Mammary epithelial cell (primary cell): ENCODE data around the gene BRWD1.

ENCODE experiments used
- EZH2 ChIP-seq: IDR thresholded peaks from 2 replicates; pipeline ENCODE4 v1.6.1; 2012; ENCODE audit warnings: low read length, inconsistent platforms, borderline replicate concordance
- TF ChIP-seq, protein P1 (sequence below), 2 donors: IDR thresholded peaks in 1 of 2; conservative IDR thresholded peaks in 1 of 2; 2 replicates each; pipeline ENCODE4 v1.5.1; 2011 to 2012; ENCODE audit warnings: inconsistent platforms in 2 of 2, low read length in 2 of 2, mild to moderate bottlenecking in 2 of 2, control low read depth in 1 of 2, low read depth in 1 of 2; ENCODE audit not compliant: insufficient read depth in 1 of 2; ENCODE audit errors: extremely low read depth in 1 of 2

DNA sequence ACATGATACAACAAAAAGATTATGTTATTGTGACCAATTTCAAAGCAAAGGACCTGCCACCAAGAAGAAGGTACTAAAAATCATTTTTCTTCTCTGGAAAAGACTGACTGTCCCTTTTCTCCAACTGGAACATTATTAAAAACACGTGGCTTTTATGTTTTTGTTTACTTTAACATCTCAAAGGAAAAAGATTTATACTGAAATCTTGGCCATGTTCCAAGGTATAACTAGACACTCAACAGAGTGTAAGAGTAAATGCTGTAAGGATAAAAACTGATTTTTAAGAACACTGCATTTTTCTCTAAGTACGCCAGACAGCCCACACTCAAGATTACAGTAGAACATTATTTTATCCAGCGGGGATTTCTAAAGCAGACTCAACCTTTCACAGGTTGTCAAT lies 62.1 kb downstream of the BRWD1 start:
- TF ChIP-seq, protein P1, sequence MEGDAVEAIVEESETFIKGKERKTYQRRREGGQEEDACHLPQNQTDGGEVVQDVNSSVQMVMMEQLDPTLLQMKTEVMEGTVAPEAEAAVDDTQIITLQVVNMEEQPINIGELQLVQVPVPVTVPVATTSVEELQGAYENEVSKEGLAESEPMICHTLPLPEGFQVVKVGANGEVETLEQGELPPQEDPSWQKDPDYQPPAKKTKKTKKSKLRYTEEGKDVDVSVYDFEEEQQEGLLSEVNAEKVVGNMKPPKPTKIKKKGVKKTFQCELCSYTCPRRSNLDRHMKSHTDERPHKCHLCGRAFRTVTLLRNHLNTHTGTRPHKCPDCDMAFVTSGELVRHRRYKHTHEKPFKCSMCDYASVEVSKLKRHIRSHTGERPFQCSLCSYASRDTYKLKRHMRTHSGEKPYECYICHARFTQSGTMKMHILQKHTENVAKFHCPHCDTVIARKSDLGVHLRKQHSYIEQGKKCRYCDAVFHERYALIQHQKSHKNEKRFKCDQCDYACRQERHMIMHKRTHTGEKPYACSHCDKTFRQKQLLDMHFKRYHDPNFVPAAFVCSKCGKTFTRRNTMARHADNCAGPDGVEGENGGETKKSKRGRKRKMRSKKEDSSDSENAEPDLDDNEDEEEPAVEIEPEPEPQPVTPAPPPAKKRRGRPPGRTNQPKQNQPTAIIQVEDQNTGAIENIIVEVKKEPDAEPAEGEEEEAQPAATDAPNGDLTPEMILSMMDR (conservative IDR thresholded peaks at IDR 0.05 in 1 of 2, IDR thresholded peaks at IDR 0.05 in 1 of 2; ENCODE audit: extremely low read depth in 1 of 2, insufficient read depth in 1 of 2, low read depth in 1 of 2, low read length in 2 of 2): no peak
- TF ChIP-seq EZH2: no peak
